GM11168 (cell line): Measurements from ENCODE around the gene CD320.
"Not testable (repeated sequence)": the region's sequence is repeated elsewhere in the genome, so short reads cannot be mapped to it uniquely, and the experiment has no call there.

ENCODE experiments used
- in situ Hi-C: fragments of 300-500 bp; cut with MboI; formaldehyde crosslinking; loops from one replicate; pipeline ENCODE4 v1.12.0; 2022; ENCODE audit warnings: low sequenced_read_pairs; ENCODE audit not compliant: unreplicated experiment

CD320 gene

DNA sequence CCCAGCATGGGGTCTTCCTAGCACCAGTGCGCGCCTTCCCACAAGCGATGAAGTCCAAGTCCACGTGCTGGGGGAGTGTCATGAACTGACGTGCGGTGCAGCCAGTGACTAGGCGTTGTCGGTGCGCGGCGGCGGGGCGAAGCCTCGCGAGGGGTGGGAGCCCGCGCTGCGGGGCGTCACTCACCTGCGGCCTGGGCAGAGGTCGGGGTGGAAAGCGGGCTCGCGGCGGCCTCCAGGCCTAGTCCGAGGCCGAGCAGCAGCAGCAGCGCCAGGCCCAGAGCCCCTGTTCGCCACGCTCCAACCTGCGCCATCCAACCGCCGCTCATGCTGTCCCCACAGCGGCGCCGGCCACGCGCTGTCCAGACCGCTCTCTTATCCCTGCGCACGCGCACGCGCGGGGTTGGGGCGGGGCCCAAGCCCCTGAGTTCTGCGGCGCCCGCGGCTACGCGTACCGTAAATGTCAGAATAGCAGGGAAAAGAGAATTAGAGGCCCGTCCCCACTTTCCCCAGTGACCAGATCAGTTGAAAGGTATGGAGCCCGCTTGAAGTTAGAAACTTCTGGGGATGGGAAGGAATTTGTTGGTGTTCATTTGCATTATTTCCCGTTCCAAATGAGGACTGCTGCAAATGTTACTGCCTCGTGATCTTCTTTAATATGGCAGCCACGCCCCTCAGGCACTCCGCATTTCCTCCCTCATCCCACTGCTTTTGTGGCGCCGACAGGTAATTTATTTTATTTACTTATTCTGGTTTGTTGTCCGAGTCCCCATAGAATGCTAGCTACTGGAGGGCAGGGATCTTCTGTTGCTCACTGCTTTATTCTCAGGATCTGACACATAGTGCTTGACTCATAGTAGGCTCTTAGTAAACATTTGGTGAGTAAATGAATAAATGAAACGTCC lies at the start of gene CD320:
Gene CD320 (minus strand): TSS at position 394 of the 902 bp plus-strand sequence. CDS start 68 bp downstream, at position 326.
- in situ Hi-C loops: no loop called here

DNA sequence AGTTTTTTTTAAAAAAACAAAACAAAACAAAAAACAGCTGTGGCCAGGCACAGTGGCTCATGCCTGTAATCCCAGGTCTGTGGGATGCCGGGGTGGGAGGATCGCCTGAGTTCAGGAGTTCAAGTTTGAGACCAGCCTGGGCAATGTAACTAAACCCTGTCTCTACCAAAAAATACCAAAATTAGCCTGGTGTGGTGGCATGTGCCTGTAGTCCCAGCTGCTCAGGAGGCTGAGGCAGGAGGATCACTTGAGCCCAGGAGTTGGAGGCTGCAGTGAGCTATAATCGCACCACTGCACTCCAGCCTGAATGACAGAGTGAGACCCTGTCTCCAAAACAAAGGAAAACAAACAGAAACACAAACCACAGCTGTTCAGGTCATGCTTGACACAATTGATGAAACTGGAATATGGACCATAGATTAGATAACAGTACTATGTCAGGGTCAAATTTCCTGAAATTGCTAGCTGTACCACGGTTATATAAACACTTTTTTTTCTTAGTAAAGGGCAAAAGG lies 48.9 kb upstream of the CD320 start:
- in situ Hi-C loops: no loop called here

GRCh38 chr19:8355631-8356402 lies 47.7 kb upstream of the CD320 start:
- in situ Hi-C loops: no loop called here

DNA sequence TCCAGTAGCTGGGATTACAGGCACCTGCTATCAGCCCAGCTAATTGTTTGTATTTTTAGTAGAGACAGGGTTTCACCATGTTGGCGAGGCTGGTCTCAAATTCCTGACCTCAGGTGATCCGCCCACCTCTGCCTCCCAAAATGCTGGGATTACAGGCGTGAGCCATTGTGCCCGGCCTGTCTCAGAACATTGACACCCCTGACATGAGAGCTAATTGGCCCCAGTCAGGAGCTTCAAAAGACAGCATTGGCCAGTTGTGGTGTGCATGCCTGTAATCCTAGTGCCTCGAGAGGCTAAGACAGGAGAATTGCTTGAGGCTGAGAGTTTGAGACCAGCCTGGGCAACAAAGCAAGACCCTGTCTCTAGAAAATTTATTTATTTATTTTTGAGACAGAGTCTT lies 44.7 kb upstream of the CD320 start:
- in situ Hi-C loops: not testable (repeated sequence)

- in situ Hi-C loops: no loop called here
Observed at GRCh38 chr19:8352134-8352827, 44.1 kb upstream of the CD320 start.

DNA sequence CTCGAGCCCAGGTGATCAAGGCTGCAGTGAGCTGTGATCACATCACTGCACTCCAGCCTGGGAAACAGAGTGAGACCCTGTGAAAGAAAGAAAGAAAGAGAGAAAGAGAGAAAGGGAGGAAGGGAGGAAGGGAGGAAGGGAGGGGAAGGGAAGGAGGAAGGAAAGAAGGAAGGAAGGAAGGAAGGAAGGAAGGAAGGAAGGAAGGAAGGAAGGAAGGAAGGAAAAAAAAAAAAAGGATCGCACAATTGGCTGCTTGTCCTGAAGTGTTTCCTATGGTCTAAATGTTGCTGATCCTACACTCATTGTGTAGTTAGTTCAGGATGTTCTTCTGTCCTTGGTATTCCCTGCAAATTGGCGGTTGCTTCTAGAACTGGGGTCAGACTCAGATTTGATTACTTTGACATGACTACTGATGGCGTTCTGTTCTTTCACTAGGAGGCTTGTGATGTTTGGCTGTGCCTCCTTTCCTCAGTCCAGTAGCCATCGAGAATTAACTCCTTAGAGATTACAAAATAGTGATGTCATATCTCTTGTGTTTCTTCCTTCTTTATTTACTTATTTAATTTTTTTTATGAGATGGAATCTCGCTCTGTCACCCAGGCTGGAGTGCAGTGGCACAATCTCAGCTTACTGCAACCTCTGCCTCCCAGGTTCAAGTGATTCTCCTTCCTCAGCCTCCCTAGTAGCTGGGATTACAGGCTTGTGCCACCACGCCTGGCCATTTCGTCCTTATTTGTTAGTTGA lies 41.6 kb upstream of the CD320 start:
- in situ Hi-C loops: not testable (repeated sequence)

DNA sequence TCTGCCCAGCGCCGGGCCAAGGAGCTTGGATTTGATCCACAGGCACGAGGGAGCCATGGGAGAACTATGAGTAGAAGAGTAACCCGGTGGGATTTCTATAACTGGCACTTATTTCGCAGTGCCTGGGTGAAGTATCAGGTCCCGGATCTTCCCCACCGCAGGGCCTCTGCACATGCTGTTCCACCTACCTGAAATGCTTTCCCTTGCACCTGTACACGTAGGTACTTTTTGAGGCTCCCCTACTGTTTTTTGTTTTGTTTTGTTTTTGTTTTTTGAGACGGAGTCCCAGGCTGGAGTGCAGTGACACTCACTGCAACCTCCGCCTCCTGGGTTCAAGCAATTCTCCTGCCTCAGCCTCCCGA lies 35.3 kb upstream of the CD320 start:
- in situ Hi-C loops: no loop called here

GRCh38 chr19:8342684-8343482 lies 34.7 kb upstream of the CD320 start, which contains the start of gene KANK3:
Gene KANK3 (minus strand): TSS chr19:8343262. CDS start chr19:8337828, 5,434 bp downstream.
- in situ Hi-C loops: no loop called here

DNA sequence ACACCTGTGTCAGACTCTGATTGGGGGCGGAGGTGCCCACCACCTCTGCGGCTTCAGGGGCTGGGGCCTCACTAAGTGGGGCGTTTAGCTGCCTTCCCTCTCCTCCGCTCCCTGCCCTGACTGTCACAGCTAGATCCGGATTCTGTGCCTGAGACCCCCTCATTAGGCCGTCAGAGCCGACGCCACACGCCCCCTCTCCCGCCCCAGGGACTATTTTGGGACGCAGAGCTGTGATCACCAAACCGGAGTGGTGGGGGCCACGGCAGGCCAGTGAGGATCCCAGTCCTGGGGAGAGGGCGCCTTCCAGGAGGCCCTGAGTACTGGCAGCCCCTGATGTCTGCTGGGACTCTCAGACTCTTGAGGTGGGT lies 34.1 kb upstream of the CD320 start:
- in situ Hi-C loops: no loop called here

GRCh38 chr19:8341504-8341903 lies 33.3 kb upstream of the CD320 start:
- in situ Hi-C loops: not testable (repeated sequence)

DNA sequence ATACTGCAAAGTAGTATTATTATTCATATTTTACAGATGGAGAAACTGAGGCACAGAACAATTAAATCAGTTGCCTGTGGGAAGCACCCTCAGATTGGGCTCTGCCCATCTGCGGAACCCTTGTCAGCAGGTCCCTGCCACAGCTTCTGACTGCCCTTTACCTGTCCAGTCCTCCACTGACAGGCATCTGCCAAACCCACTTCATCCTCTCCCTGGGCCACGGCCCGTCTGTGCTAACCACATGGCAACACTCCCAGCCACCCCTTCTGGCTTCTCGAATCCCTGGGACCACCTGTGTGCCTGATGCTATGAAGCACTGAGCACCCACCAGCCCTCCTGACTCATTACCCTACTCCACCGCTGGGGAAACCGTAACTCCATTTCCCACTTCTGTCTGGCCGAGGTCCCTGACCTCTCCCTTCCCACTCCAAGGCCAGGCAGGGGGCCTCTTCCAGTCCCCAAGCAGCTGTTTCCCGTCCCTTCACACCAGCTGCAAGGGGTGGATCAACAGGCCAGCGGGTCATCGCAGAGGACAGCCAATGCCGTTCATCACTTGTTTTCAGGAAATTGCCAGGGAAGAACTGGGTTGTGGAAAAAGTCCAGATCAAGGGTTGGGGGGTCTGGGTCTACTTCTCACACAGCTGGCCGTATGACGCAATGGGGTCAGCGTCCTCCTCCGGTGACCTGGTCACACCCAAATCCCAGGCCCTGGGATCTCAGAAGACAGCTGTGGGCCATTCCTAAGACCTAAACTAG lies 32.4 kb upstream of the CD320 start:
- in situ Hi-C loops: no loop called here

DNA sequence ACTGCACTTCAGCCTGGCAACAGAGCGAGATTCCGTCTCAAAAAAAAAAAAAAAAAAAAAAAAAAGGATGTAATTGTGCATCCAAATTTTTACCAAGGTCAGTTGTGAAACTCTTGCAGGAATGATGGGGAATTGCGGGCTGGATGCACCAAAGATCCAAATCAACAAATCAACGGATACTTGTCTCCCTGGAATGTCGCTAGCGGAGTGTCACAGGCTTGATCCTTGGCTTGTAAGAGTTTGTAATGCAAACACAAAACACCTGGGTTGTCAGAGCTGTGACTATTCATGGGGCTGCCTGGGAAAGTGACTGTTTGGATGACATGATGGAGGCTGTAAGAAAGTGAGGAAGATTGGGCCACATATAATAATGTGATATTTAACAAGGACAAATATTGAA lies 30.7 kb upstream of the CD320 start:
- in situ Hi-C loops: no loop called here

DNA sequence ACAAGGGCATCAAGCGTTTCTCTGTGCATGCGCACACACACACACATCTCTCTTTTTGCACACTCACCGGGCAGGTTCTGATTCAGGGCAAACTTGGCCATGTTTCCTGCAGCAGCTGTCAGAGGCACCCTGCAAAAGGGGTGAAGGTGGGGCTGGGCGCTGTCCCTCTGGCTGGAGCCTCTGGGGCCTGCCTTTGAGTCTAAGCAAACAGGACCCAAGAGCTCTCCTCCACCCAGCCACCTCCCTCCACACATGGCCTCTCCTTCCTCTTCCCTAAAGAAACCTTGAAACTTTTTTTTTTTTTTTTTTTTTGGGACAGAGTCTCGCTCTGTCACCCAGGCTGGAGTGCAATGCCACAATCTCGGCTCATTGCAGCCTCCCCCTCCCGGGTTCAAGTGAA lies 29.6 kb upstream of the CD320 start:
- in situ Hi-C loops: no loop called here

GRCh38 chr19:8336660-8337059 lies 28.5 kb upstream of the CD320 start:
- in situ Hi-C loops: no loop called here

DNA sequence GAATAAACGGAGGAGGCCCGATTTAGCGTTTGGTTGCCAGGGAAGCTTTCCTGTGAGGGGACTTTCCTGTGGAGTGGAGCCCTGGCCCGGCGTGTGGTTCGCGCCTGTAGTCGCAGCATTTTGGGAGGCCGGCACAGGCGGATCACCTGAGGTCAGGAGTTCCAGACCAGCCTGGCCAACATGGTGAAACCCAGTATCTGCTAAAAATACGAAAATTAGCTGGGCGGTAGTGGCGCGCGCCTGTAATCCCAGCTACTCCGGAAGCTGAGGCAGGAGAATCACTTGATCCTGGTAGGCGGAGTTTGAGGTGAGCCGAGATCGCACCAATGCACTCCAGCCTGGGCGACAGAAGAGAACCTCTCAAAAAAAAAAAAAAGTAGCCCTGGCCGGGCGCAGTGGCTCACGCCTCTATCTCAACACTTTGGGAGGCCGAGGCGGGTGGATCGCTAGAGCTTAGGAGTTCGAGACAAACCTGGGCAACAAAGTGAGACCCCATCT lies 28.0 kb upstream of the CD320 start:
- in situ Hi-C loops: no loop called here

GRCh38 chr19:8335343-8336071 lies 27.3 kb upstream of the CD320 start:
- in situ Hi-C loops: no loop called here

- in situ Hi-C loops: no loop called here
Observed at GRCh38 chr19:8334458-8335342, 26.5 kb upstream of the CD320 start.
